ENCODE results near the gene LSMEM2. TPM values are rescaled to one million over a fixed set of nuclear protein-coding genes. Genes with fewer than 3 reads are reported as not detected.

LSMEM2 gene
- total RNA-seq, 2 donors from 2014 or later, result not detected

DNA sequence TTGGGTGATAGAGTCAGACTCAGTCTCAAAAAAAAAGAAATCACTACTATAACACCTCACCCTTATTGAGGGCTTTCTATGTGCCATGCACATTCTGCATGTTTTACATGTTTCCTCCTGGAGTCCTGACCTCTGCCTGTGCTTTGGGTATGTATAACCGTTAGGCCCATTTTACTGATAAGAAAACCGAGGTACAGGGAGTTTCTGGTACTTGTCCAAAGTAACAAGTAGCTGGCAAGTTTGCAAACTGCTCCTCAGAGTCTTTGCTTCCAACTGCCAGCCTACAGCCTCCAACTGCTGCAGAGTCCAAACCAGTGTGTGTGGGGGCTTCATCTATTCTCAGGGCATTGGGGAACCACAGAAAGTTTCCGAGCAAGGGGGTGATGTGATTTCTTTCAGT lies 46.6 kb upstream of the LSMEM2 start:
- no peaks in the 10 kb centered on the region for H3K27me3 ChIP-seq
- H3K9ac ChIP-seq (ENCODE audit: low read depth in 2 of 2, low read length in 2 of 2), result no peak overlapping the region
- no peak overlapping the region for H3K27ac ChIP-seq
- no peak for DNase-seq
- no peak overlapping the region for H3K4me3 ChIP-seq
- peaks cover 3% of the 10 kb centered on the region for H3K4me1 ChIP-seq
- intact Hi-C loops (cut with DNase I), result no loop called here
- TF ChIP-seq, protein P1, sequence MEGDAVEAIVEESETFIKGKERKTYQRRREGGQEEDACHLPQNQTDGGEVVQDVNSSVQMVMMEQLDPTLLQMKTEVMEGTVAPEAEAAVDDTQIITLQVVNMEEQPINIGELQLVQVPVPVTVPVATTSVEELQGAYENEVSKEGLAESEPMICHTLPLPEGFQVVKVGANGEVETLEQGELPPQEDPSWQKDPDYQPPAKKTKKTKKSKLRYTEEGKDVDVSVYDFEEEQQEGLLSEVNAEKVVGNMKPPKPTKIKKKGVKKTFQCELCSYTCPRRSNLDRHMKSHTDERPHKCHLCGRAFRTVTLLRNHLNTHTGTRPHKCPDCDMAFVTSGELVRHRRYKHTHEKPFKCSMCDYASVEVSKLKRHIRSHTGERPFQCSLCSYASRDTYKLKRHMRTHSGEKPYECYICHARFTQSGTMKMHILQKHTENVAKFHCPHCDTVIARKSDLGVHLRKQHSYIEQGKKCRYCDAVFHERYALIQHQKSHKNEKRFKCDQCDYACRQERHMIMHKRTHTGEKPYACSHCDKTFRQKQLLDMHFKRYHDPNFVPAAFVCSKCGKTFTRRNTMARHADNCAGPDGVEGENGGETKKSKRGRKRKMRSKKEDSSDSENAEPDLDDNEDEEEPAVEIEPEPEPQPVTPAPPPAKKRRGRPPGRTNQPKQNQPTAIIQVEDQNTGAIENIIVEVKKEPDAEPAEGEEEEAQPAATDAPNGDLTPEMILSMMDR (IDR thresholded peaks at IDR 0.05), result no peak
- H3K36me3 ChIP-seq, result no peaks in the 10 kb centered on the region
- no peaks in the 10 kb centered on the region for H3K9me3 ChIP-seq

GRCh38 chr3:50233176-50233575 lies 45.7 kb upstream of the LSMEM2 start:
- Histone ChIP-seq H3K4me3 (no peak overlapping the region), H3K27ac (no peak overlapping the region), H3K36me3 (no peaks in the 10 kb centered on the region), H3K27me3 (no peaks in the 10 kb centered on the region), H3K9me3 (no peaks in the 10 kb centered on the region), H3K9ac (ENCODE audit: low read depth in 2 of 2, low read length in 2 of 2) (peak overlapping the region in 1 of 2 donors; percentile 44), H3K4me1 (peaks cover 9% of the 10 kb centered on the region)
- intact Hi-C loops (cut with DNase I), result no loop called here
- no peak for DNase-seq
- TF ChIP-seq, protein P1 (IDR thresholded peaks at IDR 0.05), result no peak

GRCh38 chr3:50235716-50236483 lies 43.0 kb upstream of the LSMEM2 start, which contains the start of gene GNAI2:
Gene GNAI2 (plus strand): TSS chr3:50236204. CDS start chr3:50236336, 132 bp downstream.
- no peaks in the 10 kb centered on the region for H3K27me3 ChIP-seq
- H3K36me3 ChIP-seq, result no peaks in the 10 kb centered on the region
- intact Hi-C loops (cut with DNase I), result no loop called here
- TF ChIP-seq, protein P1 (IDR thresholded peaks at IDR 0.05), result no peak
- H3K4me3 ChIP-seq, result peak within 1 kb of the TSS; percentile 52
- peaks cover 31% of the 10 kb centered on the region for H3K4me1 ChIP-seq
- DNase-seq, result peak; percentile 98
- peak within 1 kb of the TSS; percentile 82 for H3K27ac ChIP-seq
- peak within 1 kb of the TSS; percentile 61 to 89 for H3K9ac ChIP-seq (ENCODE audit: low read depth in 2 of 2, low read length in 2 of 2)
- no peaks in the 10 kb centered on the region for H3K9me3 ChIP-seq

- Histone ChIP-seq H3K36me3 (no peaks in the 10 kb centered on the region), H3K27ac (peak overlapping the region; percentile 82), H3K9ac (ENCODE audit: low read depth in 2 of 2, low read length in 2 of 2) (peak overlapping the region; percentile 58 to 89), H3K27me3 (no peaks in the 10 kb centered on the region), H3K9me3 (no peaks in the 10 kb centered on the region), H3K4me3 (peak overlapping the region; percentile 52), H3K4me1 (peaks cover 31% of the 10 kb centered on the region)
- TF ChIP-seq, protein P1 (IDR thresholded peaks at IDR 0.05), result no peak
- DNase-seq, result no peak
- intact Hi-C loops (cut with DNase I), result no loop called here
These were observed 42.3 kb upstream of the LSMEM2 start for GRCh38 chr3:50236484-50237132.

DNA sequence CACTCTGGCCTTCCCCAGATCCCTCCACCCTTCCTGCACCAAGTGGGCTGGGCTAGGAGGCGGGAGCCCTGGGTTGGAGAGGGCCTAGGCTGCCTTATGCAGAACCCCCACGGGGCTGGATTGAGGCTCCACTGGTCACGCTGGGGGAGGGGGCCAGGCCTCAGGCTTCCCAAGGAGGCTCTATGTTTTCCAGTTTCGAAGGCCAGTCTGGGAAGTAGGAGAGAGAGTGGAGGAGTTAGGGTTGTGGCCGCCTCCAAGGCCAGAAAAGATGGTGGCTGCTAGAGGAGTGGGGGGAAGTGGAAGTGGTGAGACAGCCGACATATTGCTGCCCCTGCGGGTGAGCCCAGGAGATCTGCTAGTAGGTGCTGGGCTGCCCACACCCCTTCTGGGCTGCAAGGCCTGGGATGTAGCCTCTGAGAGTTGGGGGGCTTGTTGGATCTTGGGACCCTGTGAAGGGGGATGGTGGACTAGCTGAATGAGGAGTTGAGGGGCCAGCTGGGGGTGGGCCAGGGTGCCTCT lies 41.7 kb upstream of the LSMEM2 start:
- H3K4me1 ChIP-seq, result peaks cover 31% of the 10 kb centered on the region
- TF ChIP-seq, protein P1 (IDR thresholded peaks at IDR 0.05), result no peak
- no peak for DNase-seq

More for the DNA sequence above, 41.7 kb upstream of the LSMEM2 start:
- Histone ChIP-seq H3K9ac (ENCODE audit: low read depth in 2 of 2, low read length in 2 of 2) (peak overlapping the region; percentile 58 to 89), H3K4me3 (peak overlapping the region; percentile 52), H3K27me3 (no peaks in the 10 kb centered on the region), H3K27ac (peak overlapping the region; percentile 82), H3K36me3 (no peaks in the 10 kb centered on the region), H3K9me3 (no peaks in the 10 kb centered on the region)
- intact Hi-C loops (cut with DNase I), result no loop called here
